GM23338 (cell line): ENCODE data around the gene PRPF31. TPM values are rescaled to one million over a fixed set of nuclear protein-coding genes. Genes with fewer than 3 reads are reported as not detected.

Experiments used
- ATAC-seq: fragments of 200-7000 bp; cut with Tn5 transposase; 3 replicates; pipeline ENCODE4 v1.9.1; 2020
- DNase-seq: peaks from one replicate; pipeline ENCODE4 v3.0.0-alpha.2; 2015; ENCODE audit warnings: low spot score
- H2AFZ ChIP-seq: fragments of 200-600 bp; sonication (generic); 2 replicates; pipeline ENCODE4 v1.8.0; 2016; ENCODE audit warnings: antibody characterized with exemption, mild to moderate bottlenecking, moderate library complexity
- H3F3A ChIP-seq: fragments of 200-600 bp; sonication (generic); replicated peaks from 2 replicates; pipeline ENCODE4 v1.8.0; 2017; ENCODE audit warnings: antibody characterized with exemption, mixed run types, low read depth
- H3K27ac ChIP-seq: fragments of 200-600 bp; sonication (generic); 2 replicates; pipeline ENCODE4 v1.6.1; 2016; ENCODE audit warnings: low read depth
- H3K27me3 ChIP-seq: fragments of 200-600 bp; sonication (generic); 2 replicates; pipeline ENCODE4 v1.8.0; 2016; ENCODE audit warnings: mild to moderate bottlenecking, mixed run types, moderate library complexity; ENCODE audit not compliant: insufficient read depth
- H3K36me3 ChIP-seq: fragments of 200-600 bp; sonication (generic); 2 replicates; pipeline ENCODE4 v1.8.0; 2016; ENCODE audit warnings: mild to moderate bottlenecking; ENCODE audit not compliant: insufficient read depth
- H3K4me1 ChIP-seq: fragments of 200-600 bp; sonication (generic); 2 replicates; pipeline ENCODE4 v1.8.0; 2016; ENCODE audit warnings: mild to moderate bottlenecking, moderate library complexity; ENCODE audit not compliant: insufficient read depth
- H3K4me2 ChIP-seq: fragments of 200-600 bp; sonication (generic); 2 replicates; pipeline ENCODE4 v1.7.1; 2017; ENCODE audit warnings: mixed run types
- H3K4me3 ChIP-seq: fragments of 200-600 bp; sonication (generic); 2 replicates; pipeline ENCODE4 v1.6.1; 2016; ENCODE audit warnings: mixed run types
- H3K79me2 ChIP-seq: fragments of 200-600 bp; sonication (generic); replicated peaks from 2 replicates; pipeline ENCODE4 v1.8.0; 2017; ENCODE audit warnings: mild to moderate bottlenecking; ENCODE audit not compliant: insufficient read depth
- H3K9me2 ChIP-seq: fragments of 200-600 bp; sonication (generic); 2 replicates; pipeline ENCODE4 v1.8.0; 2017; ENCODE audit not compliant: insufficient read depth
- H4K20me1 ChIP-seq: fragments of 200-600 bp; sonication (generic); replicated peaks from 2 replicates; pipeline ENCODE4 v1.8.0; 2017; ENCODE audit warnings: mild to moderate bottlenecking; ENCODE audit not compliant: insufficient read depth
- H3K27ac Mint-ChIP-seq: 2 replicates; pipeline ENCODE4 v1.8.0; 2020; ENCODE audit warnings: inconsistent platforms, mild to moderate bottlenecking, moderate library complexity, mixed read lengths
- H3K27me3 Mint-ChIP-seq: 3 replicates; pipeline ENCODE4 v1.8.0; 2022; ENCODE audit warnings: low read depth, mild to moderate bottlenecking, moderate library complexity, mixed read lengths, inconsistent platforms; ENCODE audit not compliant: insufficient read depth, poor library complexity
- H3K36me3 Mint-ChIP-seq: 3 replicates; pipeline ENCODE4 v1.8.0; 2021; ENCODE audit warnings: low read depth, mild to moderate bottlenecking, inconsistent platforms, moderate library complexity, mixed read lengths
- H3K4me1 Mint-ChIP-seq: 3 replicates; pipeline ENCODE4 v1.8.0; 2020; ENCODE audit warnings: mild to moderate bottlenecking, inconsistent platforms, mixed read lengths
- H3K4me3 Mint-ChIP-seq: 3 replicates; pipeline ENCODE4 v1.8.0; 2021; ENCODE audit warnings: moderate library complexity, mild to moderate bottlenecking, inconsistent platforms, mixed read lengths
- H3K9me3 Mint-ChIP-seq: 3 replicates; pipeline ENCODE4 v1.8.0; 2020; ENCODE audit warnings: moderate library complexity, mild to moderate bottlenecking, inconsistent platforms, mixed read lengths
- CREB1 ChIP-seq: fragments of 250-450 bp; sonication (Bioruptor Pico); IDR thresholded peaks from 2 replicates; pipeline ENCODE4 v1.5.0; 2020; ENCODE audit warnings: low read depth, mild to moderate bottlenecking, moderate library complexity
- CTCF ChIP-seq, 2 experiments: fragments of 200-600 bp in 1 of 2; sonication (generic) in 1 of 2; conservative IDR thresholded peaks; 2 replicates each; pipeline versions ENCODE4 v1.5.1 to v1.6.1; 2016 to 2017; ENCODE audit warnings: antibody characterized with exemption in 2 of 2, low read depth in 2 of 2, mild to moderate bottlenecking in 2 of 2, moderate library complexity in 1 of 2
- ETS1 ChIP-seq: IDR thresholded peaks from 2 replicates; pipeline ENCODE4 v1.6.1; 2016; ENCODE audit warnings: antibody characterized with exemption
- EZH2 ChIP-seq: fragments of 200-600 bp; sonication (generic); IDR thresholded peaks from one replicate; pipeline ENCODE4 v1.8.0; 2017; ENCODE audit warnings: antibody characterized with exemption, mild to moderate bottlenecking, low read depth; ENCODE audit not compliant: unreplicated experiment
- EZH2phosphoT487 ChIP-seq: fragments of 200-600 bp; sonication (generic); IDR thresholded peaks from one replicate; pipeline ENCODE4 v1.8.1; 2018; ENCODE audit warnings: antibody characterized with exemption; ENCODE audit not compliant: unreplicated experiment
- JUNB ChIP-seq: IDR thresholded peaks from one replicate; pipeline ENCODE4 v1.6.1; 2016; ENCODE audit warnings: antibody characterized with exemption; ENCODE audit not compliant: unreplicated experiment
- NANOG ChIP-seq: IDR thresholded peaks from 2 replicates; pipeline ENCODE4 v1.6.1; 2016; ENCODE audit warnings: antibody characterized with exemption, borderline replicate concordance
- POLR2AphosphoS5 ChIP-seq: IDR thresholded peaks from 2 replicates; pipeline ENCODE4 v1.6.1; 2016; ENCODE audit warnings: antibody characterized with exemption, low read depth
- REST ChIP-seq: IDR thresholded peaks from one replicate; pipeline ENCODE4 v1.6.1; 2018; ENCODE audit warnings: antibody characterized with exemption; ENCODE audit not compliant: unreplicated experiment
- STAT1 ChIP-seq: IDR thresholded peaks from one replicate; pipeline ENCODE4 v1.6.1; 2016; ENCODE audit warnings: antibody characterized with exemption; ENCODE audit not compliant: unreplicated experiment
- ZNF114 ChIP-seq: fragments of 250-450 bp; sonication (Bioruptor Pico); IDR thresholded peaks from 2 replicates; pipeline ENCODE4 v1.5.0; 2020; ENCODE audit warnings: mild to moderate bottlenecking, moderate library complexity
- ZNF331 ChIP-seq: fragments of 250-450 bp; sonication (Bioruptor Pico); IDR thresholded peaks from 2 replicates; pipeline ENCODE4 v1.5.0; 2020; ENCODE audit warnings: low read depth, mild to moderate bottlenecking, moderate library complexity
- ZNF462 ChIP-seq: fragments of 250-450 bp; sonication (Bioruptor Pico); IDR thresholded peaks from 2 replicates; pipeline ENCODE4 v1.5.0; 2020; ENCODE audit warnings: mild to moderate bottlenecking, moderate library complexity
- polyA plus RNA-seq: library from polyadenylated mRNA; unstranded; fragments of >200 nt; fragmentation: Nextera tagmentation; extraction: Ambion mirVana; gene quantifications from 2 replicates; pipeline ENCODE4 v1.2.1, GENCODE V29; 2016
- total RNA-seq: library from RNA; depleted of rRNA; stranded (reverse); fragments of >200 nt; shearing (Covaris generic); gene quantifications from 2 replicates; pipeline ENCODE4 v1.2.3, GENCODE V29; 2014

The PRPF31 gene
- total and polyA plus RNA-seq, 2 experiments from 2014 or later = 83.3 to 94.2 TPM

- TF ChIP-seq EZH2phosphoT487 (no peak), JUNB (no peak), STAT1 (no peak), CREB1 (no peak), CTCF (conservative IDR thresholded peaks at IDR 0.05; ENCODE audit: low read depth in 2 of 2) (no peak), ZNF462 (no peak), ZNF114 (no peak), POLR2AphosphoS5 (no peak), REST (no peak), ETS1 (no peak), ZNF331 (CRISPR knock-in tag) (no peak), NANOG (no peak), EZH2 (no peak)
- H3K36me3 Mint-ChIP-seq = peaks cover 68% of the 10 kb centered on the region
- H3K36me3 ChIP-seq = peaks cover 10% of the 10 kb centered on the region; the same call in 1 of the 2 replicates
Observed at GRCh38 chr19:54123682-54124081, 8.1 kb downstream of the PRPF31 start.

More at GRCh38 chr19:54123682-54124081, 8.1 kb downstream of the PRPF31 start:
- DNase-seq (no peak), ATAC-seq (no peak)
- H3K27me3 ChIP-seq = no peaks in the 10 kb centered on the region
- Mint-ChIP-seq H3K4me3 (no peak overlapping the region), H3K9me3 (no peaks in the 10 kb centered on the region), H3K27ac (no peak overlapping the region), H3K4me1 (no peaks in the 10 kb centered on the region), H3K27me3 (peaks cover 14% of the 10 kb centered on the region)
- no peaks in the 10 kb centered on the region for H3K4me1 ChIP-seq
- H3K79me2 ChIP-seq = no peaks in the 10 kb centered on the region
- H3K9me2 ChIP-seq = no peaks in the 10 kb centered on the region
- H2AFZ ChIP-seq = no peak overlapping the region
- no peak overlapping the region for H3K27ac ChIP-seq
- no peak overlapping the region for H3K4me3 ChIP-seq
- no peak overlapping the region for H3K4me2 ChIP-seq
- no peaks in the 10 kb centered on the region; the same call in 1 of the 2 replicates for H4K20me1 ChIP-seq
- H3F3A ChIP-seq = 0 out of 2 replicates have a peak, but pooled peaks cover 2% of the 10 kb centered on the region
